Fibroblast of villous mesenchyme (primary cell): ENCODE measurements around the gene PNRC2. TPM values are rescaled to one million over a fixed set of nuclear protein-coding genes. Genes with fewer than 3 reads are reported as not detected.

Experiments used
- DNase-seq: peaks from one replicate; pipeline ENCODE4 v3.0.0-alpha.2; 2010; ENCODE audit warnings: low read depth
- H3K4me3 ChIP-seq: 2 replicates; pipeline ENCODE4 v1.5.1; 2011; ENCODE audit warnings: low read depth, mild to moderate bottlenecking, low read length
- CTCF ChIP-seq: IDR thresholded peaks from 2 replicates; pipeline ENCODE4 v1.5.1; 2012; ENCODE audit warnings: low read depth, mild to moderate bottlenecking, low read length; ENCODE audit not compliant: insufficient read depth
- total RNA-seq: library from RNA; depleted of rRNA; stranded (reverse); fragments of >200 nt; gene quantifications from 2 replicates; pipeline ENCODE4 v1.2.3, GENCODE V29; 2012

PNRC2 gene
- total RNA-seq, 1 donor: 108 TPM

GRCh38 chr1:23915466-23915865 is 44.2 kb upstream of the PNRC2 start:
- no peak for TF ChIP-seq CTCF
- DNase-seq: no peak
- H3K4me3 ChIP-seq: no peak overlapping the region

GRCh38 chr1:23916209-23917131 is 43.2 kb upstream of the PNRC2 start:
- peak; percentile 63 for DNase-seq
- H3K4me3 ChIP-seq: no peak overlapping the region
- TF ChIP-seq CTCF: peak; percentile 76

- TF ChIP-seq CTCF: no peak
- DNase-seq: peak; percentile 80
- no peak overlapping the region for H3K4me3 ChIP-seq
These were observed 37.2 kb upstream of the PNRC2 start for GRCh38 chr1:23922321-23922943.

- no peak for DNase-seq
- no peak overlapping the region for H3K4me3 ChIP-seq
- TF ChIP-seq CTCF: no peak
These were observed 35.8 kb upstream of the PNRC2 start for GRCh38 chr1:23923592-23924499.

GRCh38 chr1:23924601-23925000 is 35.0 kb upstream of the PNRC2 start:
- no peak overlapping the region for H3K4me3 ChIP-seq
- TF ChIP-seq CTCF: no peak
- DNase-seq: no peak

GRCh38 chr1:23925279-23925678 is 34.3 kb upstream of the PNRC2 start:
- no peak for TF ChIP-seq CTCF

More at GRCh38 chr1:23925279-23925678, 34.3 kb upstream of the PNRC2 start:
- DNase-seq: no peak
- H3K4me3 ChIP-seq: no peak overlapping the region
